Measurements from ENCODE around the gene ATP5F1E. TPM values are rescaled to one million over a fixed set of nuclear protein-coding genes. Genes with fewer than 3 reads are reported as not detected.
A peak's percentile ranks its signal among the peaks of the same experiment; 100 is the strongest.
"Not testable (repeated sequence)": the region's sequence is repeated elsewhere in the genome, so short reads cannot be mapped to it uniquely, and the experiment has no call there.

The ATP5F1E gene
- total and polyA plus RNA-seq, 2 donors from 2014 or later, result 67.7 to 251 TPM

DNA sequence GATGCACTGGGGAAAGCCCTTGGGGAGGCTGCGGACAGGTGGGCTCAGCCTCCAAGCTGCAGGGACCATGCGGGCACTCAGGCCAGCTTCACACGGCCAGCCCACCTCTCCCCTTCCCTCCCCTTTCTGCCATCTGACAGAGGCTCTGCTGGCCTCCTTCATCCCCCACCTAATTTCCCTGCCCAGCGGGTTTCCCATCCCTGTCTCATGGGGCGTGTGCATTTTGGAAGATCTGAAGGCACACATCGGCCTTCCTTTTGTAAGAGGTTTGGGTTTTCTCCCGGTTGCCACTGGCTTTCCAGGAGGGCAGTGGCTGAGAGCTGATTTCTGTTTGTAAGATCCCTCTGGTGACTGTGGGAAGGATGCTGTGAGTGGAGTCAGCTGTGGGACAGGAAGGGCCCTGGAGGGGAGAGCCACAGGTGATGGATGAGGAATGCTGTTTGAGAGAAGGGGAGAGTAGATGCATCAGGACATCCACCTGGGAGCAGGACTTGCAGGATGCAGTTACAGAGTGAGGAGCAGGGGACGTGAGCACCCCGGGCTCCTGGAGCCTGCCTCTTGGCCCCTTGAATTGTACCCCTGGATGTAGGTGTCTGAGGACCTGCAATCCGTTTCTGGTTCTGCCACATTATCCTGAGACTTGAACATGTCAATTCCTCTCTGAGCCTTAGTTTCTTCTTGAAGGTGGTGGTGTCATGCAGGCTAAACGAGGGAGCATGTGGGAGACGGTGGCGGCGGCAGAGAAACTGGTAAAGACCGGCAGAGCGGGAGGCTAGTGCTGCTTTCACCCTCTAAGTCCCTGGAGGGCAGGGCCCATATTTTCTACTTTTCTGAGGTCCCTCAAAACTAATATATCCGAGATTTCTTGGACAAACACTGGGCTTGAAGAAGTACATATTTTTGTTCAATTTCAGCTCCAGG, 18.8 kb downstream of the ATP5F1E start:
- no peaks in the 10 kb centered on the region for H3K36me3 ChIP-seq (ENCODE audit: control insufficient read depth in 2 of 3, insufficient read depth in 3 of 3, low read length in 3 of 3)
- FAIRE-seq, result no peak

GRCh38 chr20:59011874-59012157, 20.3 kb downstream of the ATP5F1E start:
- H3K9ac ChIP-seq (ENCODE audit: low read length in 3 of 3); H3K27me3 ChIP-seq (ENCODE audit: control insufficient read depth, insufficient read depth, low read length); DNase-seq; H3K36me3 ChIP-seq (ENCODE audit: control insufficient read depth in 2 of 3, insufficient read depth in 3 of 3, low read length in 3 of 3); H3K4me1 ChIP-seq (ENCODE audit: control insufficient read depth in 2 of 3, insufficient read depth in 2 of 3, low read depth in 1 of 3, low read length in 3 of 3); H3K9me3 ChIP-seq (ENCODE audit: control insufficient read depth in 2 of 3, insufficient read depth in 1 of 3, low read length in 3 of 3); FAIRE-seq; intact Hi-C loops (cut with DNase I): not testable (repeated sequence)
- Histone ChIP-seq H3K4me3 (ENCODE audit: low read length in 3 of 3) (peak overlapping the region in 1 of 3 donors; percentile 12), H3K27ac (ENCODE audit: low read depth in 2 of 2, low read length in 2 of 2) (peak overlapping the region in 1 of 2 donors; percentile 16)

More for the DNA sequence above, 18.8 kb downstream of the ATP5F1E start:
- no peak overlapping the region for H3K27ac ChIP-seq (ENCODE audit: low read depth in 2 of 2, low read length in 2 of 2)
- no peak overlapping the region for H3K4me3 ChIP-seq (ENCODE audit: low read length in 3 of 3)
- no peak overlapping the region for H3K9ac ChIP-seq (ENCODE audit: low read length in 3 of 3)
- no peak for TF ChIP-seq CTCF (IDR thresholded peaks at IDR 0.05; ENCODE audit: borderline replicate concordance, extremely low read depth, insufficient read depth)
- intact Hi-C loops (cut with DNase I), result no loop called here
- no peaks in the 10 kb centered on the region for H3K9me3 ChIP-seq (ENCODE audit: control insufficient read depth in 2 of 3, insufficient read depth in 1 of 3, low read length in 3 of 3)
- no peaks in the 10 kb centered on the region for H3K27me3 ChIP-seq (ENCODE audit: control insufficient read depth, insufficient read depth, low read length)
- peak in 1 of 5 donors; percentile 26 for DNase-seq
- peaks cover 0 to 9% (median 5%) of the 10 kb centered on the region in 3 donors for H3K4me1 ChIP-seq (ENCODE audit: control insufficient read depth in 2 of 3, insufficient read depth in 2 of 3, low read depth in 1 of 3, low read length in 3 of 3)

- Histone ChIP-seq H3K27ac (ENCODE audit: low read depth in 2 of 2, low read length in 2 of 2) (peak overlapping the region in 1 of 2 donors; percentile 46), H3K4me1 (ENCODE audit: control insufficient read depth in 2 of 3, insufficient read depth in 2 of 3, low read depth in 1 of 3, low read length in 3 of 3) (peaks cover 0 to 9% (median 5%) of the 10 kb centered on the region in 3 donors), H3K9ac (ENCODE audit: low read length in 3 of 3) (no peak overlapping the region), H3K27me3 (ENCODE audit: control insufficient read depth, insufficient read depth, low read length) (no peaks in the 10 kb centered on the region), H3K9me3 (ENCODE audit: control insufficient read depth in 2 of 3, insufficient read depth in 1 of 3, low read length in 3 of 3) (no peaks in the 10 kb centered on the region), H3K36me3 (ENCODE audit: control insufficient read depth in 2 of 3, insufficient read depth in 3 of 3, low read length in 3 of 3) (no peaks in the 10 kb centered on the region), H3K4me3 (ENCODE audit: low read length in 3 of 3) (peak overlapping the region in 1 of 3 donors; percentile 12)
- no peak for TF ChIP-seq CTCF (IDR thresholded peaks at IDR 0.05; ENCODE audit: borderline replicate concordance, extremely low read depth, insufficient read depth)
- FAIRE-seq (no peak), DNase-seq (peak in 1 of 5 donors; percentile 78)
- intact Hi-C loops (cut with DNase I), result no loop called here
Observed at GRCh38 chr20:59010995-59011873, 20.9 kb downstream of the ATP5F1E start.
